ENCODE data around the gene GRIN2A. TPM values are rescaled to one million over a fixed set of nuclear protein-coding genes. Genes with fewer than 3 reads are reported as not detected.

GRIN2A gene
- total RNA-seq, 1 donor from 2014 or later, result 1.5 TPM

DNA sequence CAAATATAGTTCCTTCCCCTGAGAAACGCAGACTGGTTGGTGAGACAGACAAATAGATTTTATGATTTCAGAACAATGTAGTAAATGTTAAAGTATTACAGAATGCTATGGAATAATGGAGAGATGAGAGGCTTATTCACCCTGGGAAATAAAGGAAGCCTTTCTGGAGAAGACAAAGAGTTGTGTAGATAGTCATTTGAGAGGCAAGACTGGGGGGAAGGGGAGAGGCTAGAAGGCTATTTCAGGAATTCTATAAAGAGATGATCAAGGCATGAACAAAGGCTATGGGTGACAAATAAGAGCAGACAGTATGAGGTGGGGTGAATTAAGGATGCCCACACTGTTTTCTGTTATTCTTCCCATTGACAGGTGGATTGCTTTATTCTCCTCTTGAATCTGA is 211.4 kb downstream of the GRIN2A start:
- POLR2A ChIA-PET, result no interaction called here
- no peak overlapping the region for H3K4me3 Mint-ChIP-seq
- no peak for ATAC-seq (ENCODE audit: low read depth)

DNA sequence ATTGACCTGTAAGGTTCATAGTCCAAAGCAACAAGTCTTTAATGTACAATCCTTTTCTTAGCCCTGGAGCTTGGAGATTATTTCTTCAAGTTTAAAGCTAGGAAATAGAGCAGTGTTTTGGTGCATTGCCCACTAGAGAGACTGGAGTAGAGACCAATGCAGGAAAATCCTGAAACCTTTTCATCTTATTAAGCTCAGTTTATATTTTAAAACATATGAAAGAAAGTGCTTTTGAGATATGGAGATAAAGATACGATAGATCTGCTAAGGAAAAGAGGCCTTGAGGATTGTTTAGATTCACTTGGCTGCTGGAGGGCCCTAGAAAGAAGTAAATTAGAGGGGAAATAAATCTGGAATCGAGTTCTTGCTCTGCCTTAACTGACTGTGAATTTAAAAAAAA is 212.0 kb downstream of the GRIN2A start:
- intact Hi-C loops (cut with micrococcal nuclease), result no loop called here
- DNase-seq (no peak), ATAC-seq (ENCODE audit: low read depth) (no peak)
- H3K36me3 Mint-ChIP-seq (ENCODE audit: low read depth), result no peaks in the 10 kb centered on the region
- ChIA-PET POLR2A (no interaction called here), CTCF (no interaction called here)
- no peak overlapping the region for H3K27ac Mint-ChIP-seq
- no peaks in the 10 kb centered on the region for H3K4me1 Mint-ChIP-seq
- TF ChIP-seq, protein P1, sequence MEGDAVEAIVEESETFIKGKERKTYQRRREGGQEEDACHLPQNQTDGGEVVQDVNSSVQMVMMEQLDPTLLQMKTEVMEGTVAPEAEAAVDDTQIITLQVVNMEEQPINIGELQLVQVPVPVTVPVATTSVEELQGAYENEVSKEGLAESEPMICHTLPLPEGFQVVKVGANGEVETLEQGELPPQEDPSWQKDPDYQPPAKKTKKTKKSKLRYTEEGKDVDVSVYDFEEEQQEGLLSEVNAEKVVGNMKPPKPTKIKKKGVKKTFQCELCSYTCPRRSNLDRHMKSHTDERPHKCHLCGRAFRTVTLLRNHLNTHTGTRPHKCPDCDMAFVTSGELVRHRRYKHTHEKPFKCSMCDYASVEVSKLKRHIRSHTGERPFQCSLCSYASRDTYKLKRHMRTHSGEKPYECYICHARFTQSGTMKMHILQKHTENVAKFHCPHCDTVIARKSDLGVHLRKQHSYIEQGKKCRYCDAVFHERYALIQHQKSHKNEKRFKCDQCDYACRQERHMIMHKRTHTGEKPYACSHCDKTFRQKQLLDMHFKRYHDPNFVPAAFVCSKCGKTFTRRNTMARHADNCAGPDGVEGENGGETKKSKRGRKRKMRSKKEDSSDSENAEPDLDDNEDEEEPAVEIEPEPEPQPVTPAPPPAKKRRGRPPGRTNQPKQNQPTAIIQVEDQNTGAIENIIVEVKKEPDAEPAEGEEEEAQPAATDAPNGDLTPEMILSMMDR (IDR thresholded peaks at IDR 0.05), result no peak
- peaks cover 3% of the 10 kb centered on the region for H3K9me3 Mint-ChIP-seq
- no peaks in the 10 kb centered on the region for H3K27me3 Mint-ChIP-seq
- H3K4me3 Mint-ChIP-seq, result no peak overlapping the region

More for the DNA sequence above, 211.4 kb downstream of the GRIN2A start:
- TF ChIP-seq, protein P1 (IDR thresholded peaks at IDR 0.05), result no peak
- Mint-ChIP-seq H3K27ac (no peak overlapping the region), H3K36me3 (ENCODE audit: low read depth) (no peaks in the 10 kb centered on the region), H3K9me3 (peaks cover 3% of the 10 kb centered on the region), H3K27me3 (no peaks in the 10 kb centered on the region), H3K4me1 (no peaks in the 10 kb centered on the region)
- no peak for DNase-seq
- CTCF ChIA-PET, result no interaction called here
- intact Hi-C loops (cut with micrococcal nuclease), result no loop called here

DNA sequence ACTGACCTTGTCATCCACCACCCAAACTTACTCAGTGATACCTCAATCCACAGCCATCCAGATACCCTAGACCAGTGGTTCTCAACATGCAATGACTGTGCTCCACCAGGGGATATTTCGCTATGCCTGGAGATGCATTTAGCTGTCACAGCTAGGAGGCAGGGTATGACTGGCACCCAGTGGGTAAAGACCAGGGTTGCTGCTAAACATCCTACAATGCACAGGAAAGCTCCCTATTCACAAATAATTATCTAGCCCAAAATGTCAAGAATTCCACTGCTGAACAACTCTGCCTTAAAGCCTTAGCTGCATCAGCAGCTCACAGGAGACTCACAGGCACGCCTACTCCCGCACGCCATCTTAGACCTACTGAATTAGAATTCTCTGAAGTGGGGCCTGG is 212.6 kb downstream of the GRIN2A start:
- intact Hi-C loops (cut with micrococcal nuclease), result no loop called here
- TF ChIP-seq, protein P1 (IDR thresholded peaks at IDR 0.05), result no peak
- H3K27ac Mint-ChIP-seq, result no peak overlapping the region
- POLR2A ChIA-PET, result no interaction called here
- H3K9me3 Mint-ChIP-seq, result peaks cover 3% of the 10 kb centered on the region
- CTCF ChIA-PET, result no interaction called here
- H3K4me1 Mint-ChIP-seq, result no peaks in the 10 kb centered on the region
- DNase-seq (no peak), ATAC-seq (ENCODE audit: low read depth) (no peak)
- H3K27me3 Mint-ChIP-seq, result no peaks in the 10 kb centered on the region
- no peaks in the 10 kb centered on the region for H3K36me3 Mint-ChIP-seq (ENCODE audit: low read depth)
- H3K4me3 Mint-ChIP-seq, result no peak overlapping the region

DNA sequence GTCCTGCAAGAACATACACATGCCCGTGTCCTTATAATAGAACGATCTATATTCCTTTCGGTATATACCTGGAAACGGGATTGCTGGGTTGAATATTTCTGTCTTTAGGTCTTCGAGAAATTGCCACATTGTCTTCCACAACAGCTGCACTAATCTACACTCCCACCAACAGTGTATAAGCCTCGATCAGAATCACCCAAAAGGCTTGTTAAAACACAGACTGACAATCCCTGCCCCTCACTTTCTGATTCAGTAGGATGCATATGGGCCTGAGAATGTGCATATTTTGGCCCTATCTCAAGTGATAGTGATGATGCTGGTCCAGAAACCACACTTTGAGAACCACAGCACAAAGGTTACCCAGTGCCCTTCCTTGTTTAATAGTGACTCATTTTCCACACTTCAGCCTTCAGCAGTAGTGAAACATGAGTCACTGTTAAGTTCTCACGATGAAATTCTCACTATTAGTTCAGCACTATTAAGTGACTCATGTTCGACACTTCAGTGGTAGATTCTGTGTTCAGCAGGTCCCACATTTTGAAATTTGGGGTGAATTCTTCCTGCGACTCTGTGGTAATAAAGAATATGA is 215.6 kb downstream of the GRIN2A start:
- Mint-ChIP-seq H3K4me1 (no peaks in the 10 kb centered on the region), H3K4me3 (no peak overlapping the region), H3K27me3 (peaks cover 2% of the 10 kb centered on the region), H3K36me3 (ENCODE audit: low read depth) (no peaks in the 10 kb centered on the region), H3K27ac (no peak overlapping the region), H3K9me3 (peaks cover 3% of the 10 kb centered on the region)
- ChIA-PET POLR2A (no interaction called here), CTCF (no interaction called here)
- ATAC-seq (ENCODE audit: low read depth) (no peak), DNase-seq (no peak)
- intact Hi-C loops (cut with micrococcal nuclease), result no loop called here
- TF ChIP-seq, protein P1 (IDR thresholded peaks at IDR 0.05), result no peak

DNA sequence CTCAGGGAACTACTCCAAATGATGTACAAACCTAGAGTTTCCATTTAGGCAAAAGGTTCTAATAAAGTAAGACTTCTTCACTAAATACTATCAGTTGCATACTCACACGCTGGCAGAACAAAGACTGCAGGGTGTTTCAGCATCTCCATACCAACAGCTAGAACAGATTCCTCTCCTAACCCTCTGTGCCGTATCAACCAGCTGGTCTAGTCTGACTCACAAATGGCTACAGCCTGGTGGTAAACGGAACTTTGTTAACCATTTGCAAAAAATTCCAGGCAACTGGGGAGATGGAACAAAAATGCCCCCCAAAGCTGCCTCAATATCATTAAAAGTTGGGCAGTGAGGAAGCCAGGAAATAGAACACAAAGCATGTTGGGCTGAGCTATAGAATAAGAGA is 217.1 kb downstream of the GRIN2A start:
- TF ChIP-seq, protein P1 (IDR thresholded peaks at IDR 0.05), result no peak

More for the DNA sequence above, 217.1 kb downstream of the GRIN2A start:
- CTCF ChIA-PET, result no interaction called here
- no peaks in the 10 kb centered on the region for H3K4me1 Mint-ChIP-seq
- H3K36me3 Mint-ChIP-seq (ENCODE audit: low read depth), result no peaks in the 10 kb centered on the region
- H3K9me3 Mint-ChIP-seq, result peaks cover 3% of the 10 kb centered on the region
- POLR2A ChIA-PET, result no interaction called here
- H3K27me3 Mint-ChIP-seq, result peaks cover 2% of the 10 kb centered on the region
- ATAC-seq (ENCODE audit: low read depth) (no peak), DNase-seq (no peak)
- intact Hi-C loops (cut with micrococcal nuclease), result no loop called here
- no peak overlapping the region for H3K27ac Mint-ChIP-seq
- H3K4me3 Mint-ChIP-seq, result no peak overlapping the region
